ENCODE results near the gene ID1.
A peak's percentile ranks its signal among the peaks of the same experiment; 100 is the strongest.

Gene ID1, protein sequence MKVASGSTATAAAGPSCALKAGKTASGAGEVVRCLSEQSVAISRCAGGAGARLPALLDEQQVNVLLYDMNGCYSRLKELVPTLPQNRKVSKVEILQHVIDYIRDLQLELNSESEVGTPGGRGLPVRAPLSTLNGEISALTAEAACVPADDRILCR

DNA sequence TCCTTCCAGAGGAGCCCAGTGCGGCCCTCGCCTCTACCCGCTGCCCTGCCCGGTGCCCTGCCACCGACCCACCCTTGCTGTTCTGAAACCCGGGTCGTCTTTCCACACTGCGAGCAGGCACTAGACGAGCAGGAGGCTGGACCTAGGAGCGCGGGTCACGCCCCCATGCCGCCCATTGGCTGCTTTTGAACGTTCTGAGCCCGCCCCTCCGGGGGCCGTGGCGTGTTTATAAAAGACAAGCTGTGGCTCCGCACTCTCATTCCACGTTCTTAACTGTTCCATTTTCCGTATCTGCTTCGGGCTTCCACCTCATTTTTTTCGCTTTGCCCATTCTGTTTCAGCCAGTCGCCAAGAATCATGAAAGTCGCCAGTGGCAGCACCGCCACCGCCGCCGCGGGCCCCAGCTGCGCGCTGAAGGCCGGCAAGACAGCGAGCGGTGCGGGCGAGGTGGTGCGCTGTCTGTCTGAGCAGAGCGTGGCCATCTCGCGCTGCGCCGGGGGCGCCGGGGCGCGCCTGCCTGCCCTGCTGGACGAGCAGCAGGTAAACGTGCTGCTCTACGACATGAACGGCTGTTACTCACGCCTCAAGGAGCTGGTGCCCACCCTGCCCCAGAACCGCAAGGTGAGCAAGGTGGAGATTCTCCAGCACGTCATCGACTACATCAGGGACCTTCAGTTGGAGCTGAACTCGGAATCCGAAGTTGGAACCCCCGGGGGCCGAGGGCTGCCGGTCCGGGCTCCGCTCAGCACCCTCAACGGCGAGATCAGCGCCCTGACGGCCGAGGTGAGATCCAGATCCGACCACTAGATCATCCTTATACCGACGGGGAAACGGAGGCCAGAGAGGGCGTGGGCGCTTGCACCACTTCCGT, at the start of gene ID1:
ID1 (plus strand) TSS at position 259 of the 871 bp plus-strand sequence; CDS start at position 358, 99 bp downstream.
- DNase-seq (ENCODE audit: low read depth), result peak; percentile 75

DNA sequence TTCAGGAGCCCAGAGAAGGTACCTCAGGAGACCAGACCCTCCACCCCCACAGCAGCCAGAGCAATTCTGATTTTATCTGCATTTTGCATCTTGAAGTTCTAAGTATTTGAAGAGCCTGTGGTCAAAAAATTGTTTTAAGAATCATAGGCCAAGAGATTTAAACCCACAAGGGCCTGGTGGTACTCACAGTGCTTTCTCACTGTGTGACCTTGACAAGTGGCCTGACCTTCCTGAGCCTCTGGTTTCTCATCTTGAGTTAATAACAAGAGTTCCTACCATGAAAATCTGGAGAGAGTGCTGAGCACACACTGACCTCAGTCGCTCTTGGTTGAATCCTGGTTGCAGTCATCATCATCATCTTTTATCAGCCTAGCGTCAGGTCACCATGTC, 45.4 kb upstream of the ID1 start:
- no peak for DNase-seq (ENCODE audit: low read depth)

DNA sequence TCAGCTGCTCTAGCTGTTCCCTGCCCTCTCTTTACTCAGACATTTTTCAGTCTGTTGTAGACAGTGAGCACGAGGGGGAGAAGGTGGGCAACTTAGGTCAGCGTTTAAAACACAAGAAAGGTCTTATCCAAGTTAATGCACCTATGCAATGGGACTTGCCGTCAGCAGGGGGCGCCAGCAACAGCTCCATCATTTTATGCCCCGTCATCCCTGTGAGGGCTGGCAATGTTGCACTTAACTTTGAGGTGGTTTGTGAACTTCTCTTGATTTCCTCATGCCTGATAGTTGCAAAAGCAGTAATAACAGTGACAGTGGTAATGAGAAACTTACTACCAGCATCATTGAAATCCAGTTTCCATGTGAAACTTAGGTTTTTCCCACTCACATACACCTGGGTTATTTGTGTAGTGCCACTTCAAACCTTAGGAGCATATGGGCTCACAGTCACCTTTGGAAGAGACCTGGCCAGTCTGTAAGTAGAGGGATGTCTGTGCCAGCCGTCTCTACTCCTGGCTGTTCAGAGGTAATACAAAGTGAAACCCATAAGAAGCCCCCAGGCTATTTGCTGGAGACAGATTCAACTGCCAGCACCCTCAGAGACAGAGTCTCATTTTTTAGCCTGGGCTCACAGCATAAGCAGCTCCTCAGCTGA, 44.9 kb upstream of the ID1 start:
- peak; percentile 50 for DNase-seq (ENCODE audit: low read depth)

DNA sequence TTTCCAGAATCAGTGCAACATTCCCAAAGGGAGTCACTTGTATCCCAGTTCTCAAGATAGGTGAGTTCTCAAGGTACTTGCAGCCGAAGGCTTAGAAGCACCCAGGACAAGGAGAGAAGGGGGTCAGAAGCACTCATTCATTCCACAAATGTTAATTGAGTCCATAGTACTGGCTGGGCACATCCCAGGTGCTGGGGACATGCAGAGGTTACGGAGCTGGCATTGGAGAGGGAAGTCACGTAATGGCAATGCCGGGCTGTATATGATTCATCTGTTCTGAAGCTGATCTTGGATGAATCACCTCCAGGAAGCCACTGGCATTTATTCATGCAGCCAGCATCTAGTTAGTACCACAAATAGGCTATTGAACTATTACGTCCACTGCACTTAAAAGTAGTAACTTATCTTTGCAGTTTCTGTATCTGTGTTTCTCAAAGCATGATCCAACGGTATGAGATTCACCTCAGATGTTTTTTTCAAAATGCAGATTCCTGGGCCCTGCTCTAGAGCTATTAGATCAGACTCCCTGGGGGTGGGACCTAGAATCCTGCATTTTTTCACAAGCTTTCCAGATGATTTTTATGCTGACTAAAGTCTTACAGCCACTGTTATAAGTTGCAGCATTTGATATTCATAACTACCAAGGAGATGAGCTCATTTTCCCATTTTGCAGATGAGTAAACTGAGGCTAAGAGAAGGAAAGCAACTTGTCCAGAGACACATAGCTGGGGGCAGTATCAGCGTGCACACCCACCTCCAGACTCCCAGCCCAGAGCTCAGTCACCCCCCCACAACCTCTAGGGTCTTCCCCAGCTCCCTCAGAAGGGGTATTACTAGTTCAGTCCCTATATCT, 44.1 kb upstream of the ID1 start:
- DNase-seq (ENCODE audit: low read depth), result peak; percentile 94

DNA sequence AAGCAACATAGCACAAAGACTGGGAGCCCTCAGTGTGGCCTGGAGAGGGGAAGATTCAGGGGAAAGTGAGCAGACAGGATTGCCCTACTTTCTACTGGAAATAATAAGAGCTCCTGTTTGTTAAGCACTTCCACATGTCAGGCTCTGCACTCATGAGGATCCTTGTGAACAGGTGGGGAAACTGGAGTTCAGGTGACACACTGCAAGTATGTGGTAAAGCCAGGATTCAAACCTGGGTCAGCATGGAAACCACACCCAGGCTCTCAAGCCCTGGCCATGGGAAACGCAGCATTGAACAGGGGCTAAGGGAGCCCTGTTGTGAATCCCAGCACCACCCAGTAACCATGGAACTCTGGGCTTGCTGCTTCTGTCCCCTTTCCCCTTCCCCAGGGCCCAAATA, 42.8 kb upstream of the ID1 start:
- DNase-seq (ENCODE audit: low read depth), result no peak

DNA sequence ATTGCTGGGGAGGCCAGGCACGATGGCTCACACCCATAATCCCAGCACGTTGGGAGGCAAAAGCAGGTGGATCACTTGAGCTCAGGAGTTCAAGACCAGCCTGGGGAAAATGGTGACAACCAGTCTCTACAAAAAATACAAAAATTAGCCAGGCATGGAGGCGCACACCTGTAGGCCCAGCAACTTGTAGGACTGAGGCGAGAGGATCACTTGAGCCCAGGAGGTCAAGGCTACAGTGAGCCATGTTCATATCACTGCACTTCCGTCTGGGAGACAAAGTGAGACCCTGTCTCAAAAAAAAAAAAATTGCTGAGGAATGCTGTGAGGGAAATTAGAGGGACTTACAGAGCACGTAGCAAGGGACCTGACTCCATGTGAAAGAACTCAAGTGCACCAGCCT, 40.8 kb upstream of the ID1 start:
- DNase-seq (ENCODE audit: low read depth), result no peak

DNA sequence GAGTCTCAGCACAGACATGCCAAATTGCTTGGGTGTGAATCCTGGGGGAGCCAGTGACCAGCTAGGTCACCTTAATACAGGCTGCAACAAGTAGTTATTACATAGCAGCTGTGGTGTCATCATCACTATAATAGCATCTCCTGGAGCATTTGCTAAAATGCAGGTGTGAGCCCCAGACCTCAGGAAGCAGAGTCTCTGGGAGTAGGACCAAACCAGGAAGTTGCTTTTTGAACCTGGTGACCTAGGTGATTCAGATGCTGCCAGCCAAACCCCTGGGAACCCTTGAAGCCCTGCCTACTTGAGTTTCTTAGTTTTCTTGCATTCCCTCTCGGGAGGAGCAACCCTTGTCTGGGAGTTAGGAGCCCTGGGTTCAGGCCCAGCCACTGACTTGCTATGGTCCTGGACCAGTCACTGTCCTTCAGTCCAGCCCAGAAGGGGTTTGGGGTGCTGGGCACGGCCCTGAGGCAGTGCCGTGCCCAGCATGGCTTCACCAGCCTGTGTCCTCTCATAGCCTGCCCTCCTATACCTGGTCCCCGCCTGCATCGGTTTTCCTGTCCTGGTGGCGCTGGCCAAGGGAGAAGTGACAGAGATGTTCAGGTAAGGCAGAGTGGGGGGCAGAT, 39.3 kb upstream of the ID1 start:
- DNase-seq (ENCODE audit: low read depth), result no peak

DNA sequence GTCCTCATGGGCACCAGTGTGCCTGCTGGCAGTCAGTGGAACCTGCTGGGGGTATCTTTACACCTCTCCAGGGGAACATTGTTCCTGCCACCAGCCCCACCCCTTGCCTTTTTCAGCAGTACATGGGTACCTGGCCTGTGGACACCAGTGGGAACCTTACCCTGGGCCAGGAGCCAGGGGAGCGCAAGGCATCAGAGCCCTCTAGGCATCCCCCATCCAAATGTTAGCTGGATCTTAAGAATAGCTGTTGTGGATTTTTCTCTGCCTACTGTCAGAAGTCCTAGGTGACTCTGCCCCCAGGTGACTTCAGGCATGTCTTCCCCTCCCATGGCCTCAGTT, 38.8 kb upstream of the ID1 start:
- DNase-seq (ENCODE audit: low read depth), result no peak

DNA sequence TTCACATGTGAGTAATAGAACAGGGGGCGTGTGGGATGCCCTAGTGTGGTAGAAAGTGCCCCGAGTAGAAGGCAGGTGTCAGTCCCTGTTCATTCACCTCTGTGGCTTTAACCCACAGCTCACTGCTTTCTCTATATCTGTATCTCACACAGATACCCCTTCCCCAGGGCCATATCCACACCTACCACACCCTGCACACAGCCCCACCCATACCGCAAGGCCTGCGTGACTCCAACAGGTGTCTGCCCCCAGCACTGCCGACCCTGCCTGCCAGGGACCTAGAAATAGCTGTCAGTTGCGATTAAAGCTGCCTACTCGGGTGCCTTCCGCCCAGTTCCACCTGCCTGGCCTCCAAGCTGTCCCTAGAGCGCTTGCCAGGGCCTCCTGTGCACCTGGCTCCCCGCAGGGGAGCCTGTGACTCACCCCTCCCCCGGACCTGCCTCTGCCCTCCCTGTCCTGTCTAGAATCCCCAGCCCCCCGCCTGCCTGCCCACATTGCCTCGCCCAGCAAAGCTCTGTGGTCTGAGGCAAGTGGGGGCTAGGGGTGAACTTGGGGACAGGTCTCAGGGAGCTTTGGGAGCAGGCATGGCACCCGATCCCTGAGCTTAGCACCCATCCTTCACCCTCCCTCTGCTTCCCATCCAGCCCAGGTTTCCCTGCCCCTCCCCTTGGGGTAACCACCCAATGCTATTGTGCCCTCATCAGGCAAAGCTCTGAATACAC, 38.3 kb upstream of the ID1 start:
- DNase-seq (ENCODE audit: low read depth), result no peak

DNA sequence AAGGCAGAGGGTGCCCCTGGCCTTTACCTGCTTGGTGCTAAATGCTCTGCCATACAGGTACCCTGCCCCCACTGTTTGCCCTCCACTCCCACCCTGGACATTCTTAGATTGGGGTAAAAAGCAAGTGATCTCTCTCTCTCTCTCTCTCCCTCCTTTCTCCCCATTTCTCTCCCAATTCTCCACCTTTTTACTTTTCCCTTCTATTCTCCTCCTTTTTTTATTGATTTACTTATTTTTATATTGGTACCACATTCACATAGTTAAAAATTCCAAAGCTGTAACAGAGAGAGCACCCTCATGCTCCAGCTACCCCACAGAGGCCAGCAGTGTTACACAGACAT, 37.7 kb upstream of the ID1 start:
- no peak for DNase-seq (ENCODE audit: low read depth)

DNA sequence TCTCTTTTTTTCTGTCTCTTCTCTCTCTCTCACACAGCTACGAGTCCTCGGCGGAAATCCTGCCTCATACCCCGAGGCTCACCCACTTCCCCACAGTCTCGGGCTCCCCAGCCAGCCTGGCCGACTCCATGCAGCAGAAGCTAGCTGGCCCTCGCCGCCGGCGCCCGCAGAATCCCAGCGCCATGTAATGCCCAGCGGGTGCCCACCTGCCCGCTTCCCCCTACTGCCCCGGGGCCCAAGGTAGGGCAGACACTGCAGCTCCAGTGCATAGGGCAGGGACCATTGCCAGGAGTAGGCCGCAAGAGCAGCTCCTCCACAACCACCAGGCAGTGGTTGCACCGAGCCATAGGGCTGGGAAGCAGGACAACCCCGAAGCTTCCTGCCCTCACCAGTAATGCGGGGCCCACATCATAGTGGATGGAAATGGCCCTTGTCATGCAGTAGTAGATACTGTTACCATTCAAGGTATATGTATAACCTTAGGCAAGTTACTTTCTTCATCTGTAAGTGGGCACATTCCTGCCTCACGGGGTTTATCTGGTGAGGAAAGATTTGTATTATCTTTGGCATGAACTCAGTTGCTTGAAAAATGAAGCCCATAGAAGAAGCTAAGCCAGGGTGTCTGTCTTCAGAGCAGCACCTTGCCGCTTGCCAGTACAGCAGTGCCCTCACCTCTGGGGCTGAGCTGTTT, 36.9 kb upstream of the ID1 start:
- no peak for DNase-seq (ENCODE audit: low read depth)

DNA sequence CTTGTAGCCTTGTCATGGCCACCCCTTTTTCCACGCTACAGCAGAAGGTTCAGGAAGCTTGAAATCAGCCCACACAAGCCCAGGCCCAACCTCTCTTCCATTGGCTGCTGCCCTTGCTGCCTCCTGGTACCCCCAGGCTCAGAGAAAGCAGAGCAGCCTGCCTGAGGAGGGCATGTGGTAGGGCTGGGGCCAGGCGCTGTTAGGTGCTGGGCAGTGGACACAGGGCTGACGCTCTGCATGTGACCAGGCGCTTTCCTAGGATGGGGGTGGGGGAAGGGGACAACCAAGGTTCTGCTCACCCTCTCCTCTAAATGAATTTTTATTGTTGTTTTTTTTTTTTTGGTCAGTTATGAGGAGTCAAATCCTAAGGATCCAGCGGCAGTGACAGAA, 36.3 kb upstream of the ID1 start:
- DNase-seq (ENCODE audit: low read depth), result no peak

DNA sequence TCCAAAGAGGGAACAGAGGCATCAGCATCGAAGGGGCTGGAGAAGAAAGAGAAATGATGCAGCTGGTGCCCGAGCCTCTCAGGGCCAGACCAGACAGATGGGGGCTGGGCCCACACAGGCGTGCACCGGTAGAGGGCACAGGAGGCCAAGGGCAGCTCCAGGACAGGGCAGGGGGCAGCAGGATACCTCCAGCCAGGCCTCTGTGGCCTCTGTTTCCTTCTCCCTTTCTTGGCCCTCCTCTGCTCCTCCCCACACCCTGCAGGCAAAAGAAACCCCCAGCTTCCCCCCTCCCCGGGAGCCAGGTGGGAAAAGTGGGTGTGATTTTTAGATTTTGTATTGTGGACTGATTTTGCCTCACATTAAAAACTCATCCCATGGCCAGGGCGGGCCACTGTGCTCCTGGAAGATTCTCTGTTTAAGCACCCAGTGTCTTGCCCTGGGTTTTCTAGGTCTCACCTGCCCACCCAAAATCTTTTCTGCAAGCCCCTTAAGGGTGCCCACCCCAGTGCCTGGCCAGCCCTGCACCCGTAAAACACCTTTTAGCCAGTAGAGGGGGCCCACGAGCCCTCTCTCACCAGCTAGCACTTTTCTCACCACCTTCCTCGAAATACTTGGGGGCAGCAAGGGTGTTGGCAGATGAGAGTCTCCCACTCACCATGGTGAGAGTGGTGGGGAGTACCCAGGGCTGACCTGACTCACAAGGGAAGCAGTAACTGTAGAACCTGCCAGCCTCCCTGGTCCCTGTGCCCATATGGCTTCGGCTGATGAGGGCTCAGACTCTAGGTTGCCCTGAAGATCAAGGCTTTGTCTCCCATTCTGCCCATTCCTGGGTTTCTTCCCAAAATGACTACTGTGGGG, 35.7 kb upstream of the ID1 start:
- DNase-seq (ENCODE audit: low read depth), result no peak

DNA sequence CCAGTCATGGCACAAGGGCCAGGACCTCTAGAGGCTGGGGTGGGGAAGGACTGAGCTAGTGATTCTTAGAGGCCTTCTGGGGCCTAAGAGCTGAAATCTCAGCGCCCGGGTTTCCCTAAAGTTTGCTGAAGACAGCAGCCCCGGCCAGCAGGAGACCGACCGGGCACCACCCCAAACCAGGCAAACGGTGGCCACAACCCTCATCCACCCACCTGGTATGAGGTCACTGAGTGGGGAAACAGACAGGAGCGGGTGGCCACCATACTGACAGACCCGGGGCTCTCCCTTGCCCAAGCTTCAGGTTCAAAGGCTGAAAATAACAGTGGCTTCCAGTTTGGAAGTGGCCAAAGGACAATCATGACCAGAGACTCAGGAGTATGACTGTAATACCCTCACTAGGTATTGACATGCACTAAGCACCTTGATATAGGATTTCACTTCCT, 35.0 kb upstream of the ID1 start:
- DNase-seq (ENCODE audit: low read depth), result no peak

DNA sequence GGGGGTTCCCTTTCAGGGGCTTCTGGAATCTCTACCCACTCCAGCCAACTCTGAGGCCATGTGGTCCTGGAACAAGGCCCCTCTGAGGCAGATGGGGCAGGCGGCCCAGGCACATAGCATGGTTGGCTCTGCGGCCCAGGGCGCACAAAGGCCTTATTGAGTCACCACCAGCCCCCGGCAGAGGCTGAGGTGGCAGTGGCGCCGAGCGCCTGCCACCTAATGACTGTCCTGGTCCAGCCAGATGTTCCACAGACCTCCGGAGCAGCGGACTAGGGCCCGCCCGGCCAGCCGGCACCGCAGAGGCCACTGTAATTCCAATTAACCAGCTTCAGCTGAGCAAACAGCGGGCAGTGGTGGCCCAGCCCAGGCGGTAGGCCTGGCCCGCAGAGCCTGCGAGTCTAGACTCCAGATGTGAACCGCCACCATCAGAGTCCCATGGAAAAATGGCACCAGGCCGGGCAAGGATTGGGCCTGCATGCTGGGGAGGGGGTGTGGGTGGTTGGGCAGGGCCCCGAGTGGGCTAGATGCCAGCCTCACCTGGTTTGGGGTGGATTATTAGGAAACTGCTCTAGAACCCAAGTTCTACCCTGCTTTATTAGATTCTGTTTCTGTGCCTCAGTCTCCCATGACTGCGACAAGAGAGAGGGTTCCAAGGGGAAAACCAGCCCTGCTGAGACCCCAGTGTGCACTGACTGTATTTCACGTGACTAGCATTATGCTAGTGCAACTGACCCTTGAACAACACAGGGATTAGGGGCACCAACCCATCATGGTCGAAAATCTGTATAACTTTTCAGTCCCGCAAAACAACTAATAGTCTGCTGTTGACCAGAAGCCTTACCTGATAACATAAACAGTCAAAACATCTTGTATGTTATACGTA, 34.1 kb upstream of the ID1 start:
- DNase-seq (ENCODE audit: low read depth), result no peak

DNA sequence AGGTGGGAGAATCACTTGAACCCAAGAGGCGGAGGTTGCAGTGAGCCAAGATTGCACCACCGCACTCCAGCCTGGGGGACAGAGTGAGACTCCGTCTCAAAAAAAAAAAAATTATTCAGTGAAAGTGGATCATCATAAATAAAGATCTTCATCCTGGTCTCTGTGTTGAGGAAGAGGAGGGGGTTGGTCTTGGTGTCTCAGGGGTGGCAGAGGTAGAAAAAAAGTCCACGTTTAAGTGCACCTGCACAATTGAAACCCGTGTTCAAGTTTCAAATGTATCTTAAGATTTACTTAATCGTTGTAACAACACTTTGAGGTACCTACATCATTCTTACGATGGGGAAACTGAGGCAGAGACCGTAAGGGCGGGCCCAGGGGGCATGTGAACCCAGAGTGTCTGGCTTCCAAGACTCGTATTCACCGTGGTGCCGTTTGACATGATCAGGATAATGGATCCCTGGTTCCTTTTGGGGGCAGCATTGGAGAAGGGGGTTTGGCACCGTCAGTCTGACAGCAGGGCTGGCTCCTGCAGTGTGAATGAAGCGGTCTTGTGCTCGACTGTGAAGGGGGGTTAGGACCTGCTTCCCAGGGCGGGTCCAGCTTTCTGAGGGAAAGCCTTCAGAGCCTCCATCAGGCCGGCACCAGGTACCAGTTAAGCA, 32.9 kb upstream of the ID1 start:
- DNase-seq (ENCODE audit: low read depth), result no peak

DNA sequence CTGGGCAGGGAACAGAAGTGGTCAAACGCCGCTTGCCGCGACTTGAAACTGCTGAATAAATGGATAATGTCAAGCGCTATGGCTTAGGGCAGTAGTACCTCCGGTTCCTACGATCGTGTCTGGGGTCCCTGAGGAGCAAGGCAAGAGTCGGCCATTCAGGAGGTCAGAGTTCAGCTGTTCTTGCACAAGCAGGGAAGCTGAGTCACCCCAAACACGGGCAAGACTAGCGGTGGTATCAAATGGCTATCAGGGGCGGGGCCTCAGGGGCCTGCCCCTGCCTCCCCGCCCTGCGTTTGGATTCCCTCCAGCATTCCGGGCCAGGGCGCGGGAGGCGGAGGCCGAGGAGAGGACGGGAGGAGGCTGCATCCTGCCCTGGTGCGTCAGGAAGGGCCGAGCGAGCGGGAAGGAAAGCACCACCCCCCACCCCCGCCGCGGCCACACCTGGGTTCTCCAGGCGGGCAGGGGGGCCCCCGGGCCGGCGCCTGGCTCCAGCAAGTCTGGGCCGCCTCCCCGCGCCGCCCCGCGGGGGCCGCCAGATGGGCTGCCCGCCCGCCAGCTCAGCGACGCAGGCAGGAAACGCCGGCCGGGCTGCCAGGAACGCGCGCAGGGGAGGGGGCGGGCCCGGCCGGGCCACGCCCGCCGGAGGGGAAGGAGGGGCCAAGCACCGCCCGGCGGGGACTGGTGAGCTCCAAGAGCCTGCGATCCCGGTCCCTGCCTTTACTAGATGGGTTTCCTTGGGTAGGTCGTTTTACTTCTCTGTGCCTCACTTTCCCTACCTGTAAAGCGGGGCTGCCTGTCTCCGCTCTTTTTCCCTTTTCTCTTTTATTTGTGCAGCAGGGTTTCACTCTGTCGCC, 32.2 kb upstream of the ID1 start:
- peak; percentile 92 for DNase-seq (ENCODE audit: low read depth)
